K562 (cell line): ENCODE measurements around the gene HELLS.

Source experiments
- CBX8 ChIP-seq: fragments of 200-600 bp; sonication (generic); IDR thresholded peaks from 2 replicates; pipeline ENCODE4 v1.6.1; 2012; ENCODE audit warnings: borderline replicate concordance, mixed run types, low read depth, mild to moderate bottlenecking, moderate library complexity, mixed read lengths, low read length, control low read depth, inconsistent platforms; ENCODE audit not compliant: poor library complexity, severe bottlenecking; ENCODE audit errors: extremely low read depth
- CEBPB ChIP-seq: fragments of 450-650 bp; IDR thresholded peaks from 2 replicates; pipeline ENCODE4 v1.6.1; 2016; ENCODE audit warnings: missing genetic modification characterization, missing compliant biosample characterization
- CTCF ChIP-seq, 3 experiments: IDR thresholded peaks in 2 of 3; conservative IDR thresholded peaks in 1 of 3; 2 replicates each; pipeline ENCODE4 v1.5.1; 2011 to 2012; ENCODE audit warnings: low read length in 3 of 3, mild to moderate bottlenecking in 3 of 3, control low read depth in 2 of 3, improper control_type of control experiment in 1 of 3, inconsistent platforms in 1 of 3, low read depth in 1 of 3, mixed read lengths in 1 of 3, moderate library complexity in 1 of 3; ENCODE audit not compliant: insufficient read depth in 2 of 3
- ETV6 ChIP-seq, 3 experiments: fragments of 150-350 bp in 1 of 3; sonication (generic) in 1 of 3; formaldehyde crosslinking in 1 of 3; IDR thresholded peaks; 2 replicates each; pipeline versions ENCODE4 v1.6.1 to v1.8.0; 2014 to 2022; ENCODE audit warnings: borderline replicate concordance in 2 of 3, low read depth in 2 of 3, antibody characterized with exemption in 1 of 3, low read length in 1 of 3, mild to moderate bottlenecking in 1 of 3, missing genetic modification reagents in 1 of 3
- HDGF ChIP-seq: fragments of 450-650 bp; IDR thresholded peaks from 2 replicates; pipeline ENCODE4 v1.6.1; 2016
- POLR2A ChIP-seq: fragments of 450-650 bp; conservative IDR thresholded peaks from 2 replicates; pipeline ENCODE4 v1.6.1; 2016
- POLR2AphosphoS5 ChIP-seq: IDR thresholded peaks from 2 replicates; pipeline ENCODE4 v1.6.1; 2011; ENCODE audit warnings: mild to moderate bottlenecking, low read depth, low read length, moderate library complexity; ENCODE audit not compliant: control insufficient read depth, insufficient read depth
- RFX5 ChIP-seq: IDR thresholded peaks from 2 replicates; pipeline ENCODE4 v1.6.1; 2011; ENCODE audit warnings: low read depth, mild to moderate bottlenecking, improper control_type of control experiment, low read length
- SP2 ChIP-seq: IDR thresholded peaks from 2 replicates; pipeline ENCODE4 v1.6.1; 2011; ENCODE audit warnings: mild to moderate bottlenecking, low read depth, low read length, moderate library complexity; ENCODE audit not compliant: poor library complexity, severe bottlenecking; ENCODE audit errors: extremely low read depth
- ZFX ChIP-seq: sonication (generic); formaldehyde crosslinking; IDR thresholded peaks from 2 replicates; pipeline ENCODE4 v1.8.0; 2022; ENCODE audit warnings: mild to moderate bottlenecking, missing genetic modification reagents, moderate library complexity
- ZNF263 ChIP-seq: sonication (generic); formaldehyde crosslinking; IDR thresholded peaks from 2 replicates; pipeline ENCODE4 v1.8.0; 2022; ENCODE audit warnings: mild to moderate bottlenecking, missing genetic modification reagents, borderline replicate concordance
- TF ChIP-seq, protein P1 (sequence below): sonication (generic); formaldehyde crosslinking; IDR thresholded peaks from 2 replicates; pipeline ENCODE4 v1.8.0; 2022; ENCODE audit warnings: mild to moderate bottlenecking, missing genetic modification reagents, borderline replicate concordance
- TF ChIP-seq, protein P2 (sequence below): conservative IDR thresholded peaks from 2 replicates; pipeline ENCODE4 v1.6.1; 2011; ENCODE audit warnings: low read depth, mild to moderate bottlenecking, low read length; ENCODE audit not compliant: control insufficient read depth

DNA sequence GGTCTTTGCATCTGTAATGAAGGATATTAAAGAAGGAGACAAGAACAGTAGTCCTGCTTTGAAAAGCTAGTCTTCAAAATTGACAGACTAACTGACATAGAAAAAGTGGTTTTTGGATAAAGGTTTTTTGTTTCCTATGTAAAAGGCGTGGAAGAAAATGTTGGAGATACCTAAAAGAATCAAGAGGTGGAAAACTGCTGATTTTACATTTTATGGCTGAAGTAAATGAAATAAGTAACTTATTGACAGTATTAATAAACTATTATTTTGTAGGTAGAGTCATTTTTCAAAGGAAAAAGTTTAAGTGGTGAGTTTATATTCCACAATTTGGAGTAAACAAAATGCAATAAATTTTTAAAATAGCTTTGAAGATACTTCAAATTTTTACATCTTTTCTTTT, 12.6 kb upstream of the HELLS start:
- TF ChIP-seq POLR2A, result no peak
- TF ChIP-seq ZNF263 (CRISPR knock-in tag), result no peak
- TF ChIP-seq, protein P1, sequence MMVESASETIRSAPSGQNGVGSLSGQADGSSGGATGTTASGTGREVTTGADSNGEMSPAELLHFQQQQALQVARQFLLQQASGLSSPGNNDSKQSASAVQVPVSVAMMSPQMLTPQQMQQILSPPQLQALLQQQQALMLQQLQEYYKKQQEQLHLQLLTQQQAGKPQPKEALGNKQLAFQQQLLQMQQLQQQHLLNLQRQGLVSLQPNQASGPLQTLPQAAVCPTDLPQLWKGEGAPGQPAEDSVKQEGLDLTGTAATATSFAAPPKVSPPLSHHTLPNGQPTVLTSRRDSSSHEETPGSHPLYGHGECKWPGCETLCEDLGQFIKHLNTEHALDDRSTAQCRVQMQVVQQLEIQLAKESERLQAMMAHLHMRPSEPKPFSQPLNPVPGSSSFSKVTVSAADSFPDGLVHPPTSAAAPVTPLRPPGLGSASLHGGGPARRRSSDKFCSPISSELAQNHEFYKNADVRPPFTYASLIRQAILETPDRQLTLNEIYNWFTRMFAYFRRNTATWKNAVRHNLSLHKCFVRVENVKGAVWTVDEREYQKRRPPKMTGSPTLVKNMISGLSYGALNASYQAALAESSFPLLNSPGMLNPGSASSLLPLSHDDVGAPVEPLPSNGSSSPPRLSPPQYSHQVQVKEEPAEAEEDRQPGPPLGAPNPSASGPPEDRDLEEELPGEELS (CRISPR knock-in tag), result no peak
- no peak for TF ChIP-seq RFX5
- TF ChIP-seq, protein P2, sequence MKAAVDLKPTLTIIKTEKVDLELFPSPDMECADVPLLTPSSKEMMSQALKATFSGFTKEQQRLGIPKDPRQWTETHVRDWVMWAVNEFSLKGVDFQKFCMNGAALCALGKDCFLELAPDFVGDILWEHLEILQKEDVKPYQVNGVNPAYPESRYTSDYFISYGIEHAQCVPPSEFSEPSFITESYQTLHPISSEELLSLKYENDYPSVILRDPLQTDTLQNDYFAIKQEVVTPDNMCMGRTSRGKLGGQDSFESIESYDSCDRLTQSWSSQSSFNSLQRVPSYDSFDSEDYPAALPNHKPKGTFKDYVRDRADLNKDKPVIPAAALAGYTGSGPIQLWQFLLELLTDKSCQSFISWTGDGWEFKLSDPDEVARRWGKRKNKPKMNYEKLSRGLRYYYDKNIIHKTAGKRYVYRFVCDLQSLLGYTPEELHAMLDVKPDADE, result no peak
- TF ChIP-seq HDGF, result no peak
- no peak for TF ChIP-seq CTCF (IDR thresholded peaks at IDR 0.05 in 2 of 3, conservative IDR thresholded peaks at IDR 0.05 in 1 of 3; ENCODE audit: insufficient read depth in 2 of 3, low read depth in 1 of 3, low read length in 3 of 3)
- no peak for TF ChIP-seq CEBPB (tag)
- no peak for TF ChIP-seq CBX8
- no peak for TF ChIP-seq ZFX (CRISPR knock-in tag)
- no peak for TF ChIP-seq SP2
- TF ChIP-seq POLR2AphosphoS5, result no peak
- no peak for TF ChIP-seq ETV6 (IDR thresholded peaks at IDR 0.05; ENCODE audit: borderline replicate concordance in 1 of 2, low read depth in 2 of 2, low read length in 1 of 2)
- TF ChIP-seq ETV6 (CRISPR knock-in tag; IDR thresholded peaks at IDR 0.05; ENCODE audit: borderline replicate concordance), result no peak
